ENCODE measurements around the gene KNDC1.
"Not testable (repeated sequence)": the region's sequence is repeated elsewhere in the genome, so short reads cannot be mapped to it uniquely, and the experiment has no call there.

Gene KNDC1

GRCh38 chr10:133159950-133160825 is at the start of gene KNDC1:
Gene KNDC1 (plus strand): TSS chr10:133160219. CDS start chr10:133160468, 249 bp downstream.
- no peak for DNase-seq

DNA sequence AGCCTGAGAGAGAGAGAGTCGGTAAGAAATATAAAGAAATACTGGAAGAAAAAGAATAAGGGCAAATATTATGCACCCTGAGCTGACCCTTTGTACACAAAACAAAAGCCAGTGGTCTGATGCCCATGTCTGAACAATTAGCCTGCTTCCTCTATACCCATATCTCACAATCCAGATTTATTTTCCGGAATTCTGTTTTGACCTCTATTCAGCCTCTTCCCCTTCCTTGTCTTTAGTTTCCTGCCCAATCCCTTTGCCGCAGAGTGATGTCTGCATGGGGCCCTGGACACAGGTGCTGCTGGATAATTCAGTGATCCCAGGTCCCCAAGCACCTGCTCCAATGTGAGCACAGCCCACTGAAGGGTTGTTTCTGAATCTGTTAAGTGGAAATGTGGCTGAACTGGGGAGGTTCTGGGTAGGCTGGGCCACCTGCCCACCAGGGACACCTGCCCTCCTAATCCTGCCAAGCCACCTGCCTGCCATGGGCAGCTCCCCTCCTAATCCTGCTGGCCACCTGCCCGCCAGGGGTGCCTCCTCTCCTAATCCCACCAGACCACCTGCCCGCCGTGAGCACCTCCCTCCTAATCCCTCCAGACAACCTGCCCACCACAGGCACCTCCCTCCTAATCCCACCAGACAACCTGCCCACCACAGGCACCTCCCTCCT is 49.3 kb upstream of the KNDC1 start:
- no peak for DNase-seq

DNA sequence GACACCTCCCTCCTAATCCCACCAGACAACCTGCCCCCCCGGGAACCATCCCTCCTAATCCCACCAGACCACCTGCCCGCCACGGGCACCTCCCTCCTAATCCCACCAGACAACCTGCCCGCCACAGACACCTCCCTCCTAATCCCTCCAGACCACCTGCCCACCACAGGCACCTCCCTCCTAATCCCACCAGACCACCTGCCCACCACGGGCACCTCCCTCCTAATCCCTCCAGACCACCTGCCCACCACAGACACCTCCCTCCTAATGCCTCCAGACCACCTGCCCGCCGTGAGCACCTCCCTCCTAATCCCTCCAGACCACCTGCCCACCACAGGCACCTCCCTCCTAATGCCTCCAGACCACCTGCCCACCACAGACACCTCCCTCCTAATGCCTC is 48.4 kb upstream of the KNDC1 start:
- DNase-seq: not testable (repeated sequence)

DNA sequence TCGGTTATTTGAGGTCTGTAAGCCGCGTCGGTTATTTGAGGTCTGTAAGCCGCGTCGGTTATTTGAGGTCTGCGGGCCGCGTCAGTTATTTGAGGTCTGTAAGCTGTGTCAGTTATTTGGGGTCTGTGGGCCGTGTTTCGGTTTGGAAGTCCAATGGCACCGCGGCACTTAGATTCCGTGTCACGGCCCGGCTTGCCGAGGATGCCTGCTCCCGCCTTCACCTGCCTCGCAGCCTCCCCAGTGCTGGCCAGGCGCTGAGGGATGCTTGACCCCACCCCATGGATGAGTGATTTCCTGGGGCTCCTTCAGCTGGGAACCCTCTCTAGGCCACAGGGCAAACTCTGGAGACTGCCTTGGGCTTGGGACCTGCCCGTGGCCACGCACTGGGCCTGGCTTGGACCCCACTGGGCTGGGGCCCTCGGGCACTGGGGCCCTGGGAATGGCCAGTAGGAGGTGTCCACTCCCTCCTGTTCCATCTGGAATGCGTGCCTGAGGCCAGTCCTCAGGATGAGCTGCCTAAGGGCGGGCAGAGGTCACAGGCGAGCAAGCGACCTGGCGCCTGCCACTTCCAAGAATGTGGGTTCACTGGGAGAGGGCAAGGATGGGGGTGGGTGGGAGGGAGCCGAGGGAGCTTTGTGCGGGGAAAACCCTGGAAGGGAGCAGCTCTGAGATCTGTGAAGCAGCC is 46.7 kb upstream of the KNDC1 start:
- no peak for DNase-seq

GRCh38 chr10:133113847-133114246 is 46.2 kb upstream of the KNDC1 start:
- DNase-seq: no peak

DNA sequence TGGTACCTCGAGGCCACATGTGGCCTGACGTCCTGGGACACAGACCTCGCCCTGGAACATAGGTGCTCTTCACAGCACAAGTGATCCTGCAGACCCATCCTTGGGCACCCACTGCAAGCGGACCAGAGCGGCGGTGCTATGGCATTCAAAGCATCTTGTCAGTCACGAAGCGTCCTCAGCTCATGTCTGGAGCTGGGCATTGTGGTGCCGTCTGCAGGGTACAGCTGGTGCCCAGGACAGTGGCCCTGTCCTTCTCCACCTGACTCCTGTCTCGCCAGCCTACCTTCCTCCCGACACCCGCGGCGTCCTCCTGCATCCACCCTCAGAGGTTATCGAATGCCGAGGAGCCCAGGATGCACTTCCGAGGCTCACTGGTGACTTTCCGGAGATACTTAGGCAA is 45.8 kb upstream of the KNDC1 start:
- no peak for DNase-seq

DNA sequence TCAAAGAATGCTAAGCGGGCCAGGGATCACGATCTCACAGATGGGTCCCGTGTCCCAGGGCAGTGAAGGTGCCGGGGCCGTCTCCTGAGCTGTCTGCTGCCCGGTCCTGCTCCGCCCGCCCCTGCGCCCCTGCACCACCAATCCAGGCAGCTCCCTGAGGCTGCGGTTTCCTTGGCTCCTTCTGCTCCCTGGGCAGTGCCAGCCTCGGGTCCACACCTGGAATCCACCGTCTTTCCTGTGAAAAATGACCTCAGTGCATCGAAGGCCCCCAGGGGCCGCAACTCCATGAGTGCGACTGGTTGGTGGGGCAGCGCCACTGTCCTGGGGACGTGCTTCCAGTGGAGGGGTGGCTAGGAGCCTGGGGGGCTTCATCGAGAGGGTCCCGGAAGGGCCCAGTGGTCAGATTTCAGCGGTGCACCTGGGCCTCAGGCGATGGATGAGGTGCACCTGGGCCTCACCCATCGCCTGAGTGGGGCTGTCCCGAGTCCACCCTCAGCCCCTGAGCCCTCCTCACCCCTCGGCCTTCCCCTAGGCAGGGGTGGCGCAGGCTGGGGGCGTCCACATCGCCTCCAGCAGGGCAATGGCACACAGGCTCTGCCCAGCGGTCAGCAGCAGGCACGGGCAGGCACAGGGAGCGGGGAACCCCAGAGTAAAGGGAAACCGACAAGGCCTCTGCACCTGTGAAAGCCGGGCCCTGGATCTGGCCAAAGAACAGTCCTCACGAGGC is 45.1 kb upstream of the KNDC1 start:
- DNase-seq: no peak

GRCh38 chr10:133115453-133115842 is 44.6 kb upstream of the KNDC1 start:
- DNase-seq: no peak

- no peak for DNase-seq
Observed at GRCh38 chr10:133115976-133116375, 44.0 kb upstream of the KNDC1 start.

GRCh38 chr10:133116455-133116854 is 43.6 kb upstream of the KNDC1 start:
- DNase-seq: no peak

- DNase-seq: no peak
Observed at GRCh38 chr10:133117036-133117687, 42.9 kb upstream of the KNDC1 start.

DNA sequence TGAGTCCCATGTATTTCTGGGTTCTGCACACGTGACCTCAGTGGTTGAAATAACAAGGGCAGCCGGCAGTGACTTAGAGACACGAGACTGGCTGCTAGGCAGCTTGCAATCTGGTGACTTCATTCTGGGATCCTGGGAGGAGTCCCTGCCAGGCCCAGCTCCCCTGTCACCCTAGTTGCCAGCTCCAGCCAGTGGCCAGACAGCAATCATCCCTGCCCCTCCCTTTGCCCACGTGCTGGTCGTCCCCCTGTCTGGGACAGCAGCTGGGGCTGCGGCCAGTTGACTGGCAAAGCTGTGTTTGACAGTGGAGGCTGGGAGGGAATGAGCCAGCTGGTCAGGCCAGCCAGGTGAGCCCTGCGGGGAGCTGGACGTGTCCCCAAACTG is 42.3 kb upstream of the KNDC1 start:
- no peak for DNase-seq

DNA sequence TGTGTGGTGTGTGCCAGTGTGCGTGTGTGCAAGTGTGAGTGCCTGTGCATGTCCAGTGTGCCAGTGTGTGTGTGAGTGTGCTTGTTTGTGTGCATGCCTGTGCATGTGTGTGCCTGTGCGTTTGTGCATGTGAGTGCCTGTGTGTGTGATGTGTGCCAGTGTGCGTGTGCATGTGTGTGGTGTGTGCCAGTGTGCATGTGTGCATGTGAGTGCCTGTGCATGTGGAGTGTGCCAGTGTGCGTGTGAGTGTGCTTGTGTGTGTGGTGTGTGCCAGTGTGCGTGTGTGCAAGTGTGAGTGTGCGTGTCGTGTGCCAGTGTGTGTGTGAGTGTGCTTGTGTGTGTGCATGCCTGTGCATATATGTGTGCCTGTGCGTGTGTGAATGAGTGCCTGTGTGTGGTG is 38.5 kb upstream of the KNDC1 start:
- DNase-seq: no peak

- DNase-seq: no peak
Observed at GRCh38 chr10:133122171-133122935, 37.7 kb upstream of the KNDC1 start.

GRCh38 chr10:133123050-133123745 is 36.8 kb upstream of the KNDC1 start:
- no peak for DNase-seq

DNA sequence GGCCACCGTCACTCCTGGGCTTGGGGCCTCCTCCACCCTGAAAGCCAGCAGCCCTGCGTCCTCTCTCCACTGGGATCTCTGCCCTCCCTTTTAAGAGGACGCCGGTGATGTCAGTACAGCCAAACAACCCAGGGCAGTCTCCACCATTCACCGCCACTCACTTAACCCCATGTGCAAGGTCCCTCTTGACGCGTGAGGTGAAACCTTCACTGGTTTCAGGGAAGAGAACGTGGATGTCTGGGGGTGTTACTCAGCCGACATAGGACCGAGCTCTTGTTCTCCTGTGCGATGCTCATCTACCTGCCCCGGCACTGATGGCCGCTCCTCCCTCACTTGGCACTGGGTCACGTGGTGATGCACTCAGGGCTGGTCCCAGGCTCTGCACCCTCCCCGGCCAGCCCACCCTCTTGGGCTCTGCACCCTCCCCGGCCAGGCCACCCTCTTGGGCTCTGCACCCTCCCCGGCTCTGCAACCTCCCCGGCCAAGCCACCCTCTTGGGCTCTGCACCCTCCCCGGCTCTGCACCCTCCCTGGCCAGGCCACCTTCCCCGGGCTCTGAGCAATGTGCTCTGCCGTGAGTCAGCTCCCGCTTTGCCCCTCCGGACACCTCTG is 36.2 kb upstream of the KNDC1 start:
- DNase-seq: no peak

DNA sequence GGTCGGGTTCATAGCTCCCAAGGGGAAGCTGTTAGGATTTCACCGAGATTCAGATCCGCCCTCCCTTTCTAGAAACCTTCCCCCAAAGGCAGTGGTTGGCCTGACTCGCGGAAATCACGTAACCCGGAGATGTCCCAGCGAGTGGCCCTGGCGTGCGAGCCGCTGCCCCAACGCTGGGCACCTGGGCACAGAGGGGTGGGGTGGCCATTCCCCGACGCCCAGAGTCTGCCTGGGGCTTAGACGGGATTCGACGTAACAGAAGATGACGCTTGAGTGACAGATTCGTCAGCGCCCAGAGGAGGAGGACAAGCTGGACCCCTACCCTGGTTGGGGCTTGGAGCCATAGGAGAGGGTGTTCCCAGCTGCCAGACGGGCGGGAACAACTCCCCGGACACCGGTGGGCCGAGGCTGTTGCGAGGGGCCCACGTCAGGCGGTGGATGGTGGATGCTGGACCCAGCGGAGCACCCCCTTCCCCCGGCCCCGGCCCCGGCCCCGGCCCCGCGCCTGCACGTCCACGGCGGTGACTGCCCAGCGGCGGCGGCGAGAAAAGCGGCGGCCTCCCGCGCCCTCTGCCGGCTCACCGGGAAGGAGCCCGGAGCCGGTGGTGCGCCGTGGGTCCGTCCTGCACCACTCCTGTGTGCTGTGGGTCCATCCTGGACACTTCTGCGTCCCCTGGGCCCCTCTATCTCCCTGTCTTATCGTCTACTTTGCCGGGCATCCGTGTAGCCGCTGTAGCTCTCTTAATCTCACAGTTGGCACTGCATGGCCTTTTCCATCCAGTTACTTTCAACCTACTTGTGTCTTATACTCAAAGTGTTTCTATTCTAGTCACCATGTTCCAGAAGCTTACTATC is 35.4 kb upstream of the KNDC1 start:
- no peak for DNase-seq

GRCh38 chr10:133125901-133126300 is 34.1 kb upstream of the KNDC1 start:
- no peak for DNase-seq

DNA sequence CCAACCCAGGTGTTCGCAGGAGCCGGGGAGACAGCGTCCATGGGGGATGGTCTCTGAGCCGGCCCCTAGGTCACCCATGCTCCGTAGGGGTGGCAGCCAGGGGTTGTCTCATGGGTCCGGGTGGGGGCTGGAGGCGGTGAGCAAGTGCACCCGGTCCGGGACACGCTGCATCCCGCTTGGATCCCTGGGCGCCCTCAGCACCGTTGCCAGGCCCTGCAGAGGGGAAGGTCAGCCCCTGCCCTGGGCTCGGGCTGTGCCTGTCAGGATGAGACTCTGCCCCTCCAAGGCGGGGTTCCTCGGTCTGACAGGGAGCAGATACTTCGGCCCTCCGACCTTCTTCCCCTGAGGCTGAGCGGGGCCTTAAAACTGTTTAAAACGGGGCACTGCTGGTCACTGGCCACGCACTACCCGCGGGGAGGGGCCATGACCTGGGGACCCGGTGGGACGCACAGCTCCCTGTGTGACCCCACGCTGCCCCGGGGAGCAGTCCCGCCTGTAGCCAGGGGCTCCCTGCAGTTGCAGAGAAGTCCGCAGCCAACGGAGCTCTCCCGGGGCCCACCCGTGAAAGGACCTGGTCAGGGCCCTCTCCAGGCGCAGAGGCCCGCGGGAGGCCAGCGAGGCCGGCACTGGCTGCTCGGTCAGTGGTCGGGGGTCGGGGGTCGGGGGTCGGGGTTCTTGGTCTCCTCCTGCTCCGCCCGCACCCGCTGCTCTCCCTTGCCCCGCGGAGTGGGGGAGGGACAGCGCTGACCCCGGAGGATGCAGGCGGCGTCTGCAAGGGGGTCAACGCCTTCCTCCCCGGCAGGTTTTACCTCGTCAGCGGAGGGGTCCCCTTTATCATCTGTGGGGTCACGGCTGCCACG is 33.4 kb upstream of the KNDC1 start:
- no peak for DNase-seq

All from NCI-H1105 (cell line).